ENCODE data around the gene DNAH10.

DNA sequence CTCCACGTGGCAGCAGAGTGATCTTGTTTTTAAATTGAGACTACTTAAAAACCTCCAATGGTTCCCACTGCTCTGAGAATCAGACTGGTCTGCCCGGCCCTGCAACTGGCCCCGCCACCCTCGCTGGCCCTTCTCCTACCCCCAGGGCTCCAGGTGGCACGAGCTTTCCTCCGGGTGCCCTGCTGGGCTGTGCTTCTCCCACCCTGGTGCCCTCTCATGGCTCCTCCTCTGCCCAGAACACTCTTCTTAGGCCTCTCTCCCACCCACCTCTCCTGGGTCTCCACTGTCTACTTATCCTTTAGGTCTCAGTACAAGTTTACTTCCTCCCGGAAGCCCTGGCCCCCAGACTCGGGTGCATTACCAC, 184.0 kb downstream of the DNAH10 start:
- TF ChIP-seq, protein P1, sequence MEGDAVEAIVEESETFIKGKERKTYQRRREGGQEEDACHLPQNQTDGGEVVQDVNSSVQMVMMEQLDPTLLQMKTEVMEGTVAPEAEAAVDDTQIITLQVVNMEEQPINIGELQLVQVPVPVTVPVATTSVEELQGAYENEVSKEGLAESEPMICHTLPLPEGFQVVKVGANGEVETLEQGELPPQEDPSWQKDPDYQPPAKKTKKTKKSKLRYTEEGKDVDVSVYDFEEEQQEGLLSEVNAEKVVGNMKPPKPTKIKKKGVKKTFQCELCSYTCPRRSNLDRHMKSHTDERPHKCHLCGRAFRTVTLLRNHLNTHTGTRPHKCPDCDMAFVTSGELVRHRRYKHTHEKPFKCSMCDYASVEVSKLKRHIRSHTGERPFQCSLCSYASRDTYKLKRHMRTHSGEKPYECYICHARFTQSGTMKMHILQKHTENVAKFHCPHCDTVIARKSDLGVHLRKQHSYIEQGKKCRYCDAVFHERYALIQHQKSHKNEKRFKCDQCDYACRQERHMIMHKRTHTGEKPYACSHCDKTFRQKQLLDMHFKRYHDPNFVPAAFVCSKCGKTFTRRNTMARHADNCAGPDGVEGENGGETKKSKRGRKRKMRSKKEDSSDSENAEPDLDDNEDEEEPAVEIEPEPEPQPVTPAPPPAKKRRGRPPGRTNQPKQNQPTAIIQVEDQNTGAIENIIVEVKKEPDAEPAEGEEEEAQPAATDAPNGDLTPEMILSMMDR (IDR thresholded peaks at IDR 0.05; ENCODE audit: low read depth, low read length) = no peak
- no peak for TF ChIP-seq POLR2A (IDR thresholded peaks at IDR 0.05; ENCODE audit: extremely low read depth, insufficient read length)
- TF ChIP-seq MYC (IDR thresholded peaks at IDR 0.05; ENCODE audit: low read depth, low read length) = no peak
- TF ChIP-seq, protein P2, sequence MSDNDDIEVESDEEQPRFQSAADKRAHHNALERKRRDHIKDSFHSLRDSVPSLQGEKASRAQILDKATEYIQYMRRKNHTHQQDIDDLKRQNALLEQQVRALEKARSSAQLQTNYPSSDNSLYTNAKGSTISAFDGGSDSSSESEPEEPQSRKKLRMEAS (IDR thresholded peaks at IDR 0.05; ENCODE audit: low read depth, low read length) = no peak

Measured in NB4 (cell line).